D341Med (cell line): ENCODE measurements around the gene RILPL1.
"Not testable (repeated sequence)": the region's sequence is repeated elsewhere in the genome, so short reads cannot be mapped to it uniquely, and the experiment has no call there.

Source experiments
- DNase-seq: peaks from one replicate; pipeline ENCODE4 v3.0.0; 2012; ENCODE audit warnings: low spot score

The RILPL1 gene

GRCh38 chr12:123468786-123469185 lies 64.7 kb downstream of the RILPL1 start:
- no peak for DNase-seq

GRCh38 chr12:123465084-123465483 lies 68.4 kb downstream of the RILPL1 start:
- no peak for DNase-seq

GRCh38 chr12:123463174-123463573 lies 70.3 kb downstream of the RILPL1 start:
- DNase-seq, result not testable (repeated sequence)

- peak; percentile 82 for DNase-seq
These were observed 75.3 kb downstream of the RILPL1 start, which contains the start of gene SNRNP35 for GRCh38 chr12:123457980-123458779. TSS of gene SNRNP35 (plus strand) at chr12:123458139. CDS start at chr12:123465541, 7,402 bp downstream.

GRCh38 chr12:123453165-123453564 lies 80.4 kb downstream of the RILPL1 start:
- DNase-seq, result no peak

GRCh38 chr12:123452276-123452550 lies 81.3 kb downstream of the RILPL1 start:
- not testable (repeated sequence) for DNase-seq

- no peak for DNase-seq
These were observed 82.9 kb downstream of the RILPL1 start for GRCh38 chr12:123450636-123451035.

- no peak for DNase-seq
These were observed 83.7 kb downstream of the RILPL1 start for GRCh38 chr12:123449856-123450255.

- DNase-seq, result no peak
These were observed 84.2 kb downstream of the RILPL1 start for GRCh38 chr12:123449249-123449733.

GRCh38 chr12:123446333-123446713 lies 87.2 kb downstream of the RILPL1 start:
- DNase-seq, result no peak

GRCh38 chr12:123445388-123446332 lies 87.9 kb downstream of the RILPL1 start:
- DNase-seq, result no peak

- no peak for DNase-seq
These were observed 89.2 kb downstream of the RILPL1 start for GRCh38 chr12:123444092-123445026.

- no peak for DNase-seq
These were observed 90.7 kb downstream of the RILPL1 start for GRCh38 chr12:123442774-123443173.

- DNase-seq, result no peak
These were observed 91.9 kb downstream of the RILPL1 start for GRCh38 chr12:123441523-123442164.

- peak; percentile 88 for DNase-seq
These were observed 97.2 kb downstream of the RILPL1 start, which contains the start of gene RILPL2 for GRCh38 chr12:123436017-123436964. TSS of gene RILPL2 (minus strand) at chr12:123436684. CDS start at chr12:123436420, 264 bp downstream.

GRCh38 chr12:123435636-123436016 lies 97.9 kb downstream of the RILPL1 start:
- DNase-seq, result no peak

- DNase-seq, result no peak
These were observed 99.9 kb downstream of the RILPL1 start for GRCh38 chr12:123433615-123434014.

GRCh38 chr12:123431951-123432817 lies 101.3 kb downstream of the RILPL1 start:
- not testable (repeated sequence) for DNase-seq

GRCh38 chr12:123429101-123429500 lies 104.4 kb downstream of the RILPL1 start:
- DNase-seq, result not testable (repeated sequence)
